ENCODE data around the gene RALGPS2.

DNA sequence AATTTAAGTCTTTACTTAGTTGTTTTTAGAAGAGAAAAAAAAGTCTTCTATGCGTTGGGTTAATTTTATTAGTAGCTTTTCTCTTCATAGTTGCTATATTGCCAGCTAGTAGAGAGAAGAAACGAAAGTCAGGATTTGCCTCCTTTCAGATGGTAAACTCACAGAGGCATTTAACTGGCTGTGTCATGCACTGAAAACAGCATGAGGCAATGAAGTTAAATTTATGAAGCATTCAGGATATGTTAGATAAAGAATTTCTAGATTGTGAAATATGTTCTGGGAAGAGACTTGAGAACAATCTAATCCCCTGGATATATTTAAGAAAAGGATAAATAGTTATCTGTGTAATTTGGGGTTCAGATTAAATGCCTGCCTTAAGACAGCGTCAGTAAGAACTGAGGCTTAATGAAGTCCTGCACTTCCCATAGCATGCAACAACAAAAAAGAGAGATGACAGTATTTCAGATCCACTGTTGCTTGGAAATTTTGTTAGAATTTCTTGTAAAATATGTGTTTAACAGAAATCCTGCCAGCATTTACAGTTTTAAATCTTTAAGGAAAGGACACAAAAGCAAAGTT, 144.2 kb downstream of the RALGPS2 start:
- TF ChIP-seq POLR2A (IDR thresholded peaks at IDR 0.05; ENCODE audit: low read depth, low read length) (no peak), POLR2AphosphoS5 (IDR thresholded peaks at IDR 0.05; ENCODE audit: low read depth, low read length) (no peak), TAF1 (IDR thresholded peaks at IDR 0.05; ENCODE audit: borderline replicate concordance, low read depth, low read length) (no peak)
